ENCODE measurements around the gene PRRT1.
A peak's percentile ranks its signal among the peaks of the same experiment; 100 is the strongest.
"Not testable (repeated sequence)": the region's sequence is repeated elsewhere in the genome, so short reads cannot be mapped to it uniquely, and the experiment has no call there.

The PRRT1 gene

GRCh38 chr6:32190054-32190851 is 38.5 kb upstream of the PRRT1 start, which contains the start of gene PBX2:
Gene PBX2 (minus strand): TSS chr6:32190202. CDS start chr6:32189915, 287 bp downstream.
- TF ChIP-seq CTCF (IDR thresholded peaks at IDR 0.05; ENCODE audit: extremely low read depth, missing control alignments): no peak
- peak; percentile 89 for DNase-seq (ENCODE audit: low spot score)

GRCh38 chr6:32189742-32190053 is 38.0 kb upstream of the PRRT1 start:
- DNase-seq (ENCODE audit: low spot score): no peak
- TF ChIP-seq CTCF (IDR thresholded peaks at IDR 0.05; ENCODE audit: extremely low read depth, missing control alignments): no peak

- TF ChIP-seq CTCF (IDR thresholded peaks at IDR 0.05; ENCODE audit: extremely low read depth, missing control alignments): no peak
- no peak for DNase-seq (ENCODE audit: low spot score)
Measured at GRCh38 chr6:32189069-32189741, 37.5 kb upstream of the PRRT1 start.

GRCh38 chr6:32188381-32189068 is 36.8 kb upstream of the PRRT1 start:
- TF ChIP-seq CTCF (IDR thresholded peaks at IDR 0.05; ENCODE audit: extremely low read depth, missing control alignments): no peak
- DNase-seq (ENCODE audit: low spot score): no peak

GRCh38 chr6:32187725-32188380 is 36.1 kb upstream of the PRRT1 start:
- not testable (repeated sequence) for DNase-seq (ENCODE audit: low spot score)

- TF ChIP-seq CTCF (IDR thresholded peaks at IDR 0.05; ENCODE audit: extremely low read depth, missing control alignments): no peak
- DNase-seq (ENCODE audit: low spot score): no peak
Measured at GRCh38 chr6:32187009-32187709, 35.4 kb upstream of the PRRT1 start.

- not testable (repeated sequence) for DNase-seq (ENCODE audit: low spot score)
Measured at GRCh38 chr6:32186151-32186840, 34.6 kb upstream of the PRRT1 start.

GRCh38 chr6:32185681-32186131 is 34.0 kb upstream of the PRRT1 start:
- DNase-seq (ENCODE audit: low spot score): not testable (repeated sequence)

Measured in GM20000 (cell line).